GM12874 (cell line): ENCODE measurements around the gene SLC25A43.

Source experiments
- CTCF ChIP-seq: IDR thresholded peaks from 2 replicates; pipeline ENCODE4 v1.5.1; 2011; ENCODE audit warnings: low read depth, mild to moderate bottlenecking, control low read depth, low read length, moderate library complexity; ENCODE audit not compliant: insufficient read depth

The SLC25A43 gene

GRCh38 chrX:119500061-119500800, 101.1 kb downstream of the SLC25A43 start:
- TF ChIP-seq CTCF = no peak

- TF ChIP-seq CTCF = no peak
Observed at GRCh38 chrX:119501511-119502148, 102.5 kb downstream of the SLC25A43 start.

GRCh38 chrX:119502727-119503483, 103.8 kb downstream of the SLC25A43 start:
- TF ChIP-seq CTCF = no peak

GRCh38 chrX:119503484-119503861, 104.3 kb downstream of the SLC25A43 start:
- no peak for TF ChIP-seq CTCF
